Measurements from ENCODE around the gene DDX54.

GRCh38 chr12:113179023-113179422, 6.3 kb downstream of the DDX54 start:
- no peak for TF ChIP-seq POLR2AphosphoS5 (IDR thresholded peaks at IDR 0.05; ENCODE audit: borderline replicate concordance, low read depth, low read length)
- TF ChIP-seq EZH2 (IDR thresholded peaks at IDR 0.05), result no peak

Measured in SK-N-MC (cell line).